Lower lobe of right lung (tissue), 2 donors: ENCODE measurements around the gene LCN2. TPM values are rescaled to one million over a fixed set of nuclear protein-coding genes. Genes with fewer than 3 reads are reported as not detected.
"Not testable (repeated sequence)": the region's sequence is repeated elsewhere in the genome, so short reads cannot be mapped to it uniquely, and the experiment has no call there.

Experiments
- ATAC-seq, 2 donors: fragments of 200-7000 bp; cut with Tn5 transposase; one replicate each; pipeline ENCODE4 v1.9.1; 2020 to 2022; ENCODE audit warnings: mild to moderate bottlenecking in 2 of 2, moderate library complexity in 2 of 2
- DNase-seq: peaks from one replicate; pipeline ENCODE4 v3.0.0-alpha.2; 2020
- H3K27ac ChIP-seq: fragments of 200-600 bp; one replicate; pipeline ENCODE4 v1.8.0; 2022
- H3K27me3 ChIP-seq: fragments of 200-600 bp; one replicate; pipeline ENCODE4 v1.8.0; 2022; ENCODE audit warnings: low read depth
- H3K36me3 ChIP-seq: fragments of 200-600 bp; one replicate; pipeline ENCODE4 v1.8.0; 2022; ENCODE audit warnings: mild to moderate bottlenecking
- H3K4me1 ChIP-seq: fragments of 200-600 bp; one replicate; pipeline ENCODE4 v1.8.0; 2022
- H3K4me3 ChIP-seq: fragments of 200-600 bp; one replicate; pipeline ENCODE4 v1.8.0; 2022; ENCODE audit warnings: mild to moderate bottlenecking
- H3K9me3 ChIP-seq: fragments of 200-600 bp; one replicate; pipeline ENCODE4 v1.8.0; 2022
- intact Hi-C: fragments of 100-400 bp; cut with DNase I; formaldehyde crosslinking; loops from one replicate; pipeline ENCODE4 v1.11.0; 2022
- total RNA-seq: library from RNA; stranded (reverse); fragmentation: NEBNext Ultra II Directional; extraction: Animal tissue kit (Norgen Biotek cat#: 25700); gene quantifications from one replicate; pipeline ENCODE4 v1.2.1, GENCODE V29; 2021
- TF ChIP-seq, protein P1 (sequence below): fragments of 200-600 bp; IDR thresholded peaks from one replicate; pipeline ENCODE4 v1.8.0; 2022; ENCODE audit warnings: antibody characterized with exemption, mild to moderate bottlenecking
- donor health status: DM: no; HTN: yes; CAD: no; lungs with severe emphysema.

The LCN2 gene
- total RNA-seq, 1 donor from 2014 or later = 83.4 TPM

- Histone ChIP-seq H3K36me3 (peaks cover 86% of the 10 kb centered on the region), H3K9me3 (no peaks in the 10 kb centered on the region), H3K27me3 (no peaks in the 10 kb centered on the region), H3K27ac (no peak overlapping the region), H3K4me1 (peaks cover 34% of the 10 kb centered on the region), H3K4me3 (no peak overlapping the region)
- ATAC-seq (no peak), DNase-seq (peak; percentile 44)
- intact Hi-C loops = no loop called here
- TF ChIP-seq, protein P1, sequence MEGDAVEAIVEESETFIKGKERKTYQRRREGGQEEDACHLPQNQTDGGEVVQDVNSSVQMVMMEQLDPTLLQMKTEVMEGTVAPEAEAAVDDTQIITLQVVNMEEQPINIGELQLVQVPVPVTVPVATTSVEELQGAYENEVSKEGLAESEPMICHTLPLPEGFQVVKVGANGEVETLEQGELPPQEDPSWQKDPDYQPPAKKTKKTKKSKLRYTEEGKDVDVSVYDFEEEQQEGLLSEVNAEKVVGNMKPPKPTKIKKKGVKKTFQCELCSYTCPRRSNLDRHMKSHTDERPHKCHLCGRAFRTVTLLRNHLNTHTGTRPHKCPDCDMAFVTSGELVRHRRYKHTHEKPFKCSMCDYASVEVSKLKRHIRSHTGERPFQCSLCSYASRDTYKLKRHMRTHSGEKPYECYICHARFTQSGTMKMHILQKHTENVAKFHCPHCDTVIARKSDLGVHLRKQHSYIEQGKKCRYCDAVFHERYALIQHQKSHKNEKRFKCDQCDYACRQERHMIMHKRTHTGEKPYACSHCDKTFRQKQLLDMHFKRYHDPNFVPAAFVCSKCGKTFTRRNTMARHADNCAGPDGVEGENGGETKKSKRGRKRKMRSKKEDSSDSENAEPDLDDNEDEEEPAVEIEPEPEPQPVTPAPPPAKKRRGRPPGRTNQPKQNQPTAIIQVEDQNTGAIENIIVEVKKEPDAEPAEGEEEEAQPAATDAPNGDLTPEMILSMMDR = no peak
Observed at GRCh38 chr9:128106181-128106939, 42.9 kb upstream of the LCN2 start.

DNA sequence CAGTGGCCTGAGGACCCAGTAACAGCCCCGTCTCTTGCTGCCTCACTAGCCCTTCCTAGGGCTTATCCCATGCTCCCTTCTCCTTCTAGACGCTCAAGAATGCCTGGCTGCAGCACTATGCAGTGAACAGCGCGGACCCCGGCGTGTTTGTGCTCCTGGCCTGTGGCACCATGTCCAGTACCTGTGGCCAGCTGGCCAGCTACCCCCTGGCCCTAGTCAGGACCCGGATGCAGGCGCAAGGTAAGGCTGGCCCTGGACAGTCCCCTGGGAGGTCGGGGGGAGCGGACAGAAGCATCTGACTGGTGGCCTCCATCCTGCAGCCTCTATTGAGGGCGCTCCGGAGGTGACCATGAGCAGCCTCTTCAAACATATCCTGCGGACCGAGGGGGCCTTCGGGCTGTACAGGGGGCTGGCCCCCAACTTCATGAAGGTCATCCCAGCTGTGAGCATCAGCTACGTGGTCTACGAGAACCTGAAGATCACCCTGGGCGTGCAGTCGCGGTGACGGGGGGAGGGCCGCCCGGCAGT, 42.2 kb upstream of the LCN2 start:
- Histone ChIP-seq H3K27me3 (no peaks in the 10 kb centered on the region), H3K4me3 (no peak overlapping the region), H3K9me3 (no peaks in the 10 kb centered on the region), H3K36me3 (peaks cover 79% of the 10 kb centered on the region), H3K27ac (no peak overlapping the region), H3K4me1 (peaks cover 27% of the 10 kb centered on the region)
- ATAC-seq = peak in 1 of 2 donors; percentile 9
- intact Hi-C loops = no loop called here
- TF ChIP-seq, protein P1 = no peak
- peak; percentile 43 for DNase-seq

- H3K27me3 ChIP-seq = no peaks in the 10 kb centered on the region
- no peaks in the 10 kb centered on the region for H3K9me3 ChIP-seq
- H3K4me3 ChIP-seq = no peak overlapping the region
- no peak overlapping the region for H3K27ac ChIP-seq
- DNase-seq (peak; percentile 26), ATAC-seq (no peak)
- H3K36me3 ChIP-seq = peaks cover 73% of the 10 kb centered on the region
- intact Hi-C loops = no loop called here
- TF ChIP-seq, protein P1 = no peak
- peaks cover 20% of the 10 kb centered on the region for H3K4me1 ChIP-seq
Observed at GRCh38 chr9:128107468-128108268, 41.6 kb upstream of the LCN2 start.

DNA sequence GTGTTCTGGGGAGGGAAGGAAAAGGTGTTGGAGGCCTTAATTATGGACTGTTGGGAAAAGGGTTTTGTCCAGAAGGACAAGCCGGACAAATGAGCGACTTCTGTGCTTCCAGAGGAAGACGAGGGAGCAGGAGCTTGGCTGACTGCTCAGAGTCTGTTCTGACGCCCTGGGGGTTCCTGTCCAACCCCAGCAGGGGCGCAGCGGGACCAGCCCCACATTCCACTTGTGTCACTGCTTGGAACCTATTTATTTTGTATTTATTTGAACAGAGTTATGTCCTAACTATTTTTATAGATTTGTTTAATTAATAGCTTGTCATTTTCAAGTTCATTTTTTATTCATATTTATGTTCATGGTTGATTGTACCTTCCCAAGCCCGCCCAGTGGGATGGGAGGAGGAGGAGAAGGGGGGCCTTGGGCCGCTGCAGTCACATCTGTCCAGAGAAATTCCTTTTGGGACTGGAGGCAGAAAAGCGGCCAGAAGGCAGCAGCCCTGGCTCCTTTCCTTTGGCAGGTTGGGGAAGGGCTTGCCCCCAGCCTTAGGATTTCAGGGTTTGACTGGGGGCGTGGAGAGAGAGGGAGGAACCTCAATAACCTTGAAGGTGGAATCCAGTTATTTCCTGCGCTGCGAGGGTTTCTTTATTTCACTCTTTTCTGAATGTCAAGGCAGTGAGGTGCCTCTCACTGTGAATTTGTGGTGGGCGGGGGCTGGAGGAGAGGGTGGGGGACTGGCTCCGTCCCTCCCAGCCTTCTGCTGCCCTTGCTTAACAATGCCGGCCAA, 40.8 kb upstream of the LCN2 start:
- no peak overlapping the region for H3K27ac ChIP-seq
- H3K4me1 ChIP-seq = peaks cover 13% of the 10 kb centered on the region
- ATAC-seq (no peak), DNase-seq (no peak)
- no peaks in the 10 kb centered on the region for H3K9me3 ChIP-seq
- TF ChIP-seq, protein P1 = no peak
- H3K4me3 ChIP-seq = no peak overlapping the region
- no peaks in the 10 kb centered on the region for H3K27me3 ChIP-seq
- peaks cover 65% of the 10 kb centered on the region for H3K36me3 ChIP-seq
- intact Hi-C loops = no loop called here

DNA sequence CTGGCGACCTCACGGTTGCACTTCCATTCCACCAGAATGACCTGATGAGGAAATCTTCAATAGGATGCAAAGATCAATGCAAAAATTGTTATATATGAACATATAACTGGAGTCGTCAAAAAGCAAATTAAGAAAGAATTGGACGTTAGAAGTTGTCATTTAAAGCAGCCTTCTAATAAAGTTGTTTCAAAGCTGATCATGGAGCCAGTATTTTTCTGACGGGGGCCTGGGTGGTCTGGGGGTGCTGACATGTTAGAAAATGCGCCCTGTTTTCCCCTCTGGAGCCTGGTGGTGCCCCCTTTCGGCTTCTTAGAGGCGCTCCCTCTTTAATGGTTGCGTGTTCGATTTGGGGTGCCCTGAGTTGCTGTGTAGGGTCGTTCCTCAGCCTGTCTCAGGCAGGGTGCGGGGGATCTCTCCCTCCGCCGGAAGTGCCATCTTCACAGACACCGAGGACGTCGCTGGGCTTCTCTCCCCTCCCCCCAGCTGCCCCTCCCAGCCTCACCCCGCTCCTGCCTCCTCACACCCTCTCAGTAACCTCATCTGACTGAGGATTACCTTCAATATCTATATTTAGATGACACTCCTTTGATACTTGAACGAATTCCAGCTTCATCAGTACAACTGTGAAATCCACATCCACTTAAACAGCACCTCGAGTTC, 40.1 kb upstream of the LCN2 start:
- Histone ChIP-seq H3K9me3 (no peaks in the 10 kb centered on the region), H3K27me3 (no peaks in the 10 kb centered on the region), H3K4me3 (no peak overlapping the region), H3K36me3 (peaks cover 58% of the 10 kb centered on the region), H3K27ac (no peak overlapping the region), H3K4me1 (peaks cover 5% of the 10 kb centered on the region)
- ATAC-seq = peak in 1 of 2 donors; percentile 4
- no peak for DNase-seq
- TF ChIP-seq, protein P1 = no peak
- intact Hi-C loops = no loop called here

DNA sequence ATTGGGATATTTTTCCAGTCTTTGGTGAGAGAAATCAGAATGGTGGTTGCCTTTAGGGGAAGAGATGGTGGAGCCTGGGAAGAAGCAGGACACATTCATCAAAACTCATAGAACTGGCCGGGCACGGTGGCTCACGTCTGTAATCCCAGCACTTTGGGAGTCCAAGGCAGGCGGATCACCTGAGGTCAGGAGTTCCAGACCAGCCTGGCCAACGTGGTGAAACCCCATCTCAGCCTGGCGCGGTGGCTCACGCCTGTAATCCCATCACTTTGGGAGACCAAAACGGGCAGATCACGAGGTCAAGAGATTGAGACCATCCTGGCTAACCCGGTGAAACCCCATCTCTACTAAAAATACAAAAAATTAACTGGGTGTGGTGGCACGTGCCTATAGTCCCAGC, 37.5 kb upstream of the LCN2 start:
- H3K9me3 ChIP-seq, intact Hi-C loops, H3K4me1 ChIP-seq, H3K27me3 ChIP-seq, H3K27ac ChIP-seq, H3K4me3 ChIP-seq, ATAC-seq: not testable (repeated sequence)
- DNase-seq = peak; percentile 29
- peaks cover 32% of the 10 kb centered on the region for H3K36me3 ChIP-seq
